ENCODE results near the gene CLIC6. TPM values are rescaled to one million over a fixed set of nuclear protein-coding genes. Genes with fewer than 3 reads are reported as not detected.

Gene CLIC6
- total and polyA plus RNA-seq, 2 of the 8 experiments (the other 6 are each of a cell fraction or from before 2014, with no cell fraction given), result 0.42 to 1.3 TPM

- TF ChIP-seq SUZ12 (IDR thresholded peaks at IDR 0.05; ENCODE audit: low read length), result no peak
- no peak for TF ChIP-seq E2F6 (IDR thresholded peaks at IDR 0.05)
- TF ChIP-seq SIN3A (conservative IDR thresholded peaks at IDR 0.05 in 1 of 2, IDR thresholded peaks at IDR 0.05 in 1 of 2; ENCODE audit: low read depth in 1 of 2, low read length in 2 of 2), result no peak
- TF ChIP-seq KDM1A (IDR thresholded peaks at IDR 0.05; ENCODE audit: borderline replicate concordance, low read length), result no peak
- H2BK12ac ChIP-seq (ENCODE audit: low read depth, low read length), result no peak overlapping the region
- no peak overlapping the region for H3K4ac ChIP-seq (replicated peaks; ENCODE audit: insufficient read length, low read depth, low read length)
- no peak overlapping the region for H3K23ac ChIP-seq (ENCODE audit: insufficient read length)
- H3K23me2 ChIP-seq (ENCODE audit: low read depth, low read length), result peaks cover 5% of the 10 kb centered on the region; the same call in 1 of the 2 replicates
- no peak overlapping the region for H2BK5ac ChIP-seq (ENCODE audit: low read depth, low read length)
- 91% methylated on average over 6 of the region's 6 CpGs; no CpG with 5 or more reads in 1 of the 2 experiments for WGBS, 2 experiments (ENCODE audit: extremely low coverage in 1 of 2, insufficient coverage in 1 of 2, insufficient read length in 1 of 2, insufficient replicate concordance in 2 of 2, low coverage in 1 of 2, low lambda C conversion rate in 2 of 2, missing lambda C conversion rate in 1 of 2)
- no peak overlapping the region for H3K9ac ChIP-seq (replicated peaks in 1 of 4; ENCODE audit: extremely low read depth in 1 of 4, low read depth in 3 of 4, low read length in 3 of 4)
- DNase-seq (ENCODE audit: low read depth in 1 of 2, low spot score in 2 of 2) (no peak), FAIRE-seq (no peak)
- H2AK5ac ChIP-seq (ENCODE audit: low read depth, low read length), result no peak overlapping the region
- POLR2A ChIA-PET (ENCODE audit: partially characterized antibody), result no interaction called here
- CTCF ChIA-PET (ENCODE audit: partially characterized antibody), result interaction anchor here (1.2 kb wide), 1 partner anchor 10 kb away, joined by 3 read pairs; no protein-coding TSS in a partner anchor
- no peak overlapping the region for H3K27ac ChIP-seq (ENCODE audit: low read depth, low read length)
- H3K56ac ChIP-seq (replicated peaks; ENCODE audit: insufficient read length, low read depth, low read length), result no peak overlapping the region
- H3K9me3 ChIP-seq (ENCODE audit: insufficient read depth in 2 of 2, low read depth in 1 of 2, low read length in 1 of 2), result no peaks in the 10 kb centered on the region
- no peak overlapping the region for H2BK20ac ChIP-seq (ENCODE audit: low read length)
- H3K27me3 ChIP-seq (replicated peaks in 1 of 4; ENCODE audit: control insufficient read depth in 3 of 4, extremely low read depth in 1 of 4, insufficient read depth in 3 of 4, low read length in 3 of 4), result no peaks in the 10 kb centered on the region
- H3K4me2 ChIP-seq (ENCODE audit: insufficient read depth in 1 of 2, low read depth in 2 of 2, low read length in 2 of 2), result no peak overlapping the region
- H3K79me1 ChIP-seq (ENCODE audit: low read depth, low read length), result no peaks in the 10 kb centered on the region
- H4K91ac ChIP-seq (replicated peaks; ENCODE audit: insufficient read length, low read length), result no peak overlapping the region
- no peak overlapping the region for H4K5ac ChIP-seq (ENCODE audit: insufficient read length, low read depth, low read length)
- no peak overlapping the region for H2BK15ac ChIP-seq (ENCODE audit: low read length)
- peaks cover 0 to 4% of the 10 kb centered on the region in 2 experiments for H4K20me1 ChIP-seq (replicated peaks in 1 of 2; ENCODE audit: control insufficient read depth in 1 of 2, insufficient read depth in 2 of 2, low read length in 2 of 2)
- H3K14ac ChIP-seq (ENCODE audit: insufficient read length), result no peak overlapping the region
- H3K4me1 ChIP-seq (replicated peaks in 1 of 4; ENCODE audit: control insufficient read depth in 3 of 4, insufficient read depth in 4 of 4, low read length in 3 of 4), result no peaks in the 10 kb centered on the region
- no peaks in the 10 kb centered on the region for H3K36me3 ChIP-seq (ENCODE audit: control insufficient read depth in 2 of 4, insufficient read depth in 4 of 4, low read length in 3 of 4)
- H2AFZ ChIP-seq (ENCODE audit: low read length), result no peak overlapping the region
- no peak overlapping the region for H4K8ac ChIP-seq (ENCODE audit: extremely low read depth, insufficient read depth, low read length)
- no peaks in the 10 kb centered on the region for H3K79me2 ChIP-seq (ENCODE audit: control insufficient read depth in 1 of 2, insufficient read depth in 2 of 2, low read length in 2 of 2)
- H3K18ac ChIP-seq (ENCODE audit: extremely low read depth, low read length), result no peak overlapping the region
- H3K4me3 ChIP-seq (ENCODE audit: extremely low read depth in 1 of 4, insufficient read depth in 2 of 4, low read depth in 3 of 4, low read length in 4 of 4), result no peak overlapping the region
- no peak overlapping the region for H2BK120ac ChIP-seq (replicated peaks; ENCODE audit: low read depth, low read length)
These were observed 67.5 kb downstream of the CLIC6 start for GRCh38 chr21:34736116-34736874.
